ENCODE measurements around the gene CISTR.

- no peak for TF ChIP-seq CTCF (conservative IDR thresholded peaks at IDR 0.05 in 1 of 2, IDR thresholded peaks at IDR 0.05 in 1 of 2; ENCODE audit: low read depth in 1 of 2, low read length in 2 of 2)
- TF ChIP-seq EZH2 (IDR thresholded peaks at IDR 0.05; ENCODE audit: low read length, missing control alignments): no peak
Observed at GRCh38 chr12:53738406-53739213, 13.2 kb downstream of the CISTR start.

Data from fibroblast of lung (primary cell).